HCT116 (cell line): ENCODE measurements around the gene AUTS2. TPM values are rescaled to one million over a fixed set of nuclear protein-coding genes. Genes with fewer than 3 reads are reported as not detected.

Experiments used
- ATAC-seq: fragments of 200-7000 bp; cut with Tn5 transposase; 2 replicates; pipeline ENCODE4 v1.9.1; 2020; ENCODE audit warnings: mild to moderate bottlenecking, moderate library complexity
- BruUV-seq: library from RNA; stranded (reverse); fragments of 400-500 nt; replicated peaks from 2 replicates; lab custom pipeline; 2021; lab: Mats Ljungman, UMichigan
- CTCF ChIA-PET: fragments of 300-600 bp; sonication (Branson Sonifier 250); formaldehyde crosslinking; loops from one replicate; lab custom pipeline; 2021; ENCODE audit warnings: antibody characterized with exemption; lab: Charles Lee
- POLR2A ChIA-PET: fragments of 300-600, 350-600 bp; sonication (Branson Sonifier 250); formaldehyde crosslinking; loops from one replicate; lab custom pipeline; 2021; ENCODE audit warnings: antibody characterized with exemption; lab: Charles Lee
- RAD21 ChIA-PET, 2 experiments: fragments of 300-600 bp; sonication (Branson Sonifier 250); formaldehyde crosslinking; loops; one replicate each; lab custom pipeline; 2023; ENCODE audit warnings: low total read pairs in 2 of 2; ENCODE audit not compliant: uncharacterized antibody in 2 of 2, unreplicated experiment in 2 of 2, low non-redundant PET in 1 of 2; lab: Charles Lee
- DNase-seq: peaks from one replicate; pipeline ENCODE4 v3.0.0-alpha.2; 2010; ENCODE audit warnings: low read depth, low spot score
- H2AFZ ChIP-seq: fragments of 200-600 bp; shearing (Covaris generic), sonication (generic); 2 replicates; pipeline ENCODE4 v1.6.1; 2017; ENCODE audit warnings: low read depth, mixed run types, mixed read lengths, antibody characterized with exemption, low read length; ENCODE audit not compliant: poor library complexity, severe bottlenecking
- H3K27ac ChIP-seq: 2 replicates; pipeline ENCODE4 v1.5.1; 2012; ENCODE audit warnings: low read depth, low read length
- H3K27me3 ChIP-seq: fragments of 200-600 bp; sonication (generic); 2 replicates; pipeline ENCODE4 v1.6.1; 2016; ENCODE audit warnings: mixed run types, low read length, mixed read lengths; ENCODE audit not compliant: insufficient read depth
- H3K36me3 ChIP-seq, 2 experiments: fragments of 200-500 bp in 1 of 2; fragments of 200-600 bp in 1 of 2; sonication (Bioruptor generic) in 1 of 2; sonication (generic) in 1 of 2; 2 replicates each; pipeline versions ENCODE4 v1.5.1 to v1.6.1; 2014 to 2016; ENCODE audit warnings: low read length in 2 of 2, inconsistent platforms in 1 of 2, mixed read lengths in 1 of 2, mixed run types in 1 of 2; ENCODE audit not compliant: insufficient read depth in 2 of 2, control insufficient read depth in 1 of 2
- H3K4me1 ChIP-seq, 2 experiments: fragments of 200-600 bp in 1 of 2; sonication (generic) in 1 of 2; 2 replicates each; pipeline versions ENCODE4 v1.5.1 to v1.6.1; 2012 to 2017; ENCODE audit warnings: low read length in 2 of 2, inconsistent platforms in 1 of 2, mild to moderate bottlenecking in 1 of 2, mixed read lengths in 1 of 2, mixed run types in 1 of 2, moderate library complexity in 1 of 2; ENCODE audit not compliant: insufficient read depth in 2 of 2, control insufficient read depth in 1 of 2
- H3K4me2 ChIP-seq: fragments of 200-600 bp; sonication (generic); 2 replicates; pipeline ENCODE4 v1.6.1; 2017; ENCODE audit warnings: mixed run types, low read length, mixed read lengths
- H3K4me3 ChIP-seq, 2 experiments: fragments of 200-600 bp in 1 of 2; sonication (generic) in 1 of 2; replicated peaks in 1 of 2; 2 replicates each; pipeline ENCODE4 v1.5.1; 2011 to 2016; ENCODE audit warnings: low read length in 2 of 2, control low read depth in 1 of 2, low read depth in 1 of 2, mild to moderate bottlenecking in 1 of 2, mixed read lengths in 1 of 2, mixed run types in 1 of 2
- H3K79me2 ChIP-seq: fragments of 200-600 bp; sonication (generic); 2 replicates; pipeline ENCODE4 v1.6.1; 2017; ENCODE audit warnings: mild to moderate bottlenecking, mixed run types, low read length, moderate library complexity, mixed read lengths; ENCODE audit not compliant: insufficient read depth
- H3K9ac ChIP-seq: fragments of 200-600 bp; sonication (generic); 2 replicates; pipeline ENCODE4 v1.6.1; 2016; ENCODE audit warnings: low read length, mixed read lengths
- H3K9me2 ChIP-seq: fragments of 200-600 bp; sonication (generic), shearing (Covaris generic); 2 replicates; pipeline ENCODE4 v1.6.1; 2017; ENCODE audit warnings: mixed run types, mild to moderate bottlenecking, moderate library complexity; ENCODE audit not compliant: insufficient read depth
- H3K9me3 ChIP-seq, 2 experiments: fragments of 200-500 bp in 1 of 2; fragments of 200-600 bp in 1 of 2; sonication (Bioruptor generic) in 1 of 2; sonication (generic) in 1 of 2; 2 replicates each; pipeline ENCODE4 v1.6.1; 2014 to 2017; ENCODE audit warnings: low read length in 2 of 2, mixed read lengths in 2 of 2, inconsistent platforms in 1 of 2, low read depth in 1 of 2, mild to moderate bottlenecking in 1 of 2, mixed run types in 1 of 2, moderate library complexity in 1 of 2; ENCODE audit not compliant: control insufficient read depth in 1 of 2, insufficient read depth in 1 of 2
- H4K20me1 ChIP-seq: fragments of 200-600 bp; sonication (generic), shearing (Covaris generic); 2 replicates; pipeline ENCODE4 v1.6.1; 2017; ENCODE audit warnings: mixed run types, mild to moderate bottlenecking, moderate library complexity; ENCODE audit not compliant: insufficient read depth
- CEBPB ChIP-seq: IDR thresholded peaks from 2 replicates; pipeline ENCODE4 v1.6.1; 2012; ENCODE audit warnings: low read depth
- ELF1 ChIP-seq: IDR thresholded peaks from 2 replicates; pipeline ENCODE4 v1.6.1; 2012; ENCODE audit warnings: low read depth, borderline replicate concordance
- EZH2 ChIP-seq: fragments of 200-600 bp; sonication (generic); IDR thresholded peaks from 2 replicates; pipeline ENCODE4 v1.6.1; 2017; ENCODE audit warnings: antibody characterized with exemption, mixed run types
- FOSL1 ChIP-seq: IDR thresholded peaks from 2 replicates; pipeline ENCODE4 v1.6.1; 2012; ENCODE audit warnings: low read depth
- POLR2A ChIP-seq: IDR thresholded peaks from 2 replicates; pipeline ENCODE4 v1.7.0; 2011; ENCODE audit warnings: borderline replicate concordance; ENCODE audit not compliant: insufficient read depth, insufficient read length; ENCODE audit errors: extremely low read depth
- POLR2AphosphoS5 ChIP-seq: IDR thresholded peaks from 2 replicates; pipeline ENCODE4 v1.6.1; 2011; ENCODE audit warnings: mild to moderate bottlenecking, low read depth, low read length, moderate library complexity
- RAD21 ChIP-seq: IDR thresholded peaks from 2 replicates; pipeline ENCODE4 v1.6.1; 2012; ENCODE audit warnings: low read depth, mild to moderate bottlenecking
- SP1 ChIP-seq: IDR thresholded peaks from 2 replicates; pipeline ENCODE4 v1.6.1; 2012; ENCODE audit warnings: low read depth
- TCF7L2 ChIP-seq: IDR thresholded peaks from 2 replicates; pipeline ENCODE4 v1.7.0; 2011; ENCODE audit warnings: borderline replicate concordance, inconsistent platforms; ENCODE audit not compliant: insufficient read depth, insufficient read length; ENCODE audit errors: extremely low read depth
- ZFX ChIP-seq: fragments of 450-650 bp; IDR thresholded peaks from 2 replicates; pipeline ENCODE4 v1.6.1; 2017
- ZNF274 ChIP-seq: fragments of 200-500 bp; sonication (Bioruptor generic); IDR thresholded peaks from 2 replicates; pipeline ENCODE4 v1.6.1; 2014; ENCODE audit warnings: mild to moderate bottlenecking, low read depth, low read length, inconsistent platforms
- intact Hi-C: fragments of 100-400 bp; cut with micrococcal nuclease; formaldehyde crosslinking; loops from 2 replicates; pipeline ENCODE4 v1.10.0; 2022
- total RNA-seq: library from RNA; stranded (reverse); gene quantifications from one replicate; pipeline ENCODE4 v1.2.1, GENCODE V29; 2021; ENCODE audit not compliant: unreplicated experiment
- TF ChIP-seq, protein P1 (sequence below): IDR thresholded peaks from 2 replicates; pipeline ENCODE4 v1.6.1; 2012
- TF ChIP-seq, protein P2 (sequence below): IDR thresholded peaks from 2 replicates; pipeline ENCODE4 v1.6.1; 2012; ENCODE audit warnings: low read depth
- TF ChIP-seq, protein P3 (sequence below): IDR thresholded peaks from 2 replicates; pipeline ENCODE4 v1.6.1; 2011; ENCODE audit warnings: mild to moderate bottlenecking, low read length, moderate library complexity; ENCODE audit not compliant: insufficient replicate concordance; ENCODE audit errors: extremely low read depth

AUTS2 gene
- total RNA-seq, 1 experiment from 2014 or later: 0.93 TPM

DNA sequence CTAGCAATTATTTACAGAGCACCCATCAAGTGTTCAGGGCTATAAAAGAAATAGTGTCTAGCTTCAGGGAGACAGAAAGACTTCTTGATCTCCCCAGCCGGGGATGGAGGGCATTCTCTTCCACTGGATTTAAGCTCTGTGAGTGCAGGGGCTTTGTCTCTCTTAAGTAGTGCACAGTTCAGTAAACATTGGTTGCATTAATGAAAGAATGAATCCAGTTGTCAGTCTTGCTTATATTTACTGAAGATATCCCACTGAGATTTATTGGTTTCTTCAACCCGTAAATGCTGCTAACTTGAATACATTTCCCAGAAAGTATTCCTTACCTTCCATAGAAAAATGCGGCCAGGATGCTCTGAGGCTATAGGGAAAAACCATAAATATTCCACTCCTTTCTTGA, 41.9 kb downstream of the AUTS2 start:
- ChIA-PET RAD21 (no interaction called here), POLR2A (no interaction called here), CTCF (no interaction called here)
- H3K4me2 ChIP-seq: no peak overlapping the region
- no peaks in the 10 kb centered on the region for H3K27me3 ChIP-seq
- H3K9me3 ChIP-seq: peaks cover 6 to 18% of the 10 kb centered on the region in 2 experiments; a peak in 2 of 4 replicates
- no peak overlapping the region for H3K9ac ChIP-seq
- no TSS peak for BruUV-seq
- no peak for ATAC-seq
- H3K9me2 ChIP-seq: no peaks in the 10 kb centered on the region
- H3K27ac ChIP-seq: no peak overlapping the region
- intact Hi-C loops: no loop called here
- H3K79me2 ChIP-seq: no peaks in the 10 kb centered on the region
- no peaks in the 10 kb centered on the region for H4K20me1 ChIP-seq
- TF ChIP-seq POLR2AphosphoS5 (no peak), EZH2 (no peak), FOSL1 (no peak), SP1 (no peak), CEBPB (no peak), TCF7L2 (no peak), ZFX (no peak), POLR2A (no peak), ELF1 (no peak)
- TF ChIP-seq, protein P1, sequence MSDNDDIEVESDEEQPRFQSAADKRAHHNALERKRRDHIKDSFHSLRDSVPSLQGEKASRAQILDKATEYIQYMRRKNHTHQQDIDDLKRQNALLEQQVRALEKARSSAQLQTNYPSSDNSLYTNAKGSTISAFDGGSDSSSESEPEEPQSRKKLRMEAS: no peak
- H3K36me3 ChIP-seq: no peaks in the 10 kb centered on the region
- H3K4me1 ChIP-seq: no peaks in the 10 kb centered on the region
- no peak overlapping the region for H2AFZ ChIP-seq
- H3K4me3 ChIP-seq: no peak overlapping the region
- DNase-seq: no peak

DNA sequence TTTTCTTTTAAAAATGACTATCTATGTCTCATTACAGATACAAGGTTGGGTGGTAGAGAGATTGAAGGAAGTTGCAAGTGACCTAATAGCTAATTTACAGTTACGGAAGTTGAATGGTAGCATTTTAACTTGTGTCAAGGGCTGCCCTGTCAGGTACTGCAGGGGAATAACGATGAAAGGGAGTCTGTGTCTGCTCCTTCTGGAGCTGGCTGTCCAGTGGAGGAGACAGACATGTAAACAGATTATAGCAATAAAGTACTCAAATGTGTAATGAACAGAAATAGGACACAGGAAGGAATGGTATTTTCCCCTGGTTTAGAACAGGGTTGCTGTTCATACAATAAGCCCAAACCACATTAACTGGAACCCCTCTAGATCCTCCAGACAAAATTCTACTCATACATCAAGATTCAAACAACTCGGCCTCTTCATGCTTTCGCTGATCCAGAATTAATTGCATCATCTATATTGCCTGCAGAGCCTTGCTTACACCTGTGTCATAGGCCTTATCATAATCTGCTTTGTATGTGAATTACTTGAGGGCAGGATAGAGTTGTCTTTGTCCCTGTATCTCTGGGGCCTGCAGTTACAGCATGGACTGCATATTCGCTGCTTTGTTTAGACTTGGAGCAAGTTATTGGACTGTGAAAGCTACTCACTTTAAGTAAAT, 42.8 kb downstream of the AUTS2 start:
- DNase-seq (no peak), ATAC-seq (no peak)
- Histone ChIP-seq H3K27me3 (no peaks in the 10 kb centered on the region), H3K4me1 (no peaks in the 10 kb centered on the region), H3K4me2 (no peak overlapping the region), H3K9ac (no peak overlapping the region), H3K9me3 (peaks cover 2 to 18% of the 10 kb centered on the region in 2 experiments; a peak in 2 of 4 replicates), H3K4me3 (no peak overlapping the region), H3K36me3 (no peaks in the 10 kb centered on the region), H3K27ac (no peak overlapping the region), H3K79me2 (no peaks in the 10 kb centered on the region), H4K20me1 (no peaks in the 10 kb centered on the region), H3K9me2 (no peaks in the 10 kb centered on the region), H2AFZ (no peak overlapping the region)
- intact Hi-C loops: no loop called here
- ChIA-PET POLR2A (no interaction called here), RAD21 (no interaction called here), CTCF (no interaction called here)
- BruUV-seq: no TSS peak
- TF ChIP-seq FOSL1: no peak
- TF ChIP-seq, protein P2, sequence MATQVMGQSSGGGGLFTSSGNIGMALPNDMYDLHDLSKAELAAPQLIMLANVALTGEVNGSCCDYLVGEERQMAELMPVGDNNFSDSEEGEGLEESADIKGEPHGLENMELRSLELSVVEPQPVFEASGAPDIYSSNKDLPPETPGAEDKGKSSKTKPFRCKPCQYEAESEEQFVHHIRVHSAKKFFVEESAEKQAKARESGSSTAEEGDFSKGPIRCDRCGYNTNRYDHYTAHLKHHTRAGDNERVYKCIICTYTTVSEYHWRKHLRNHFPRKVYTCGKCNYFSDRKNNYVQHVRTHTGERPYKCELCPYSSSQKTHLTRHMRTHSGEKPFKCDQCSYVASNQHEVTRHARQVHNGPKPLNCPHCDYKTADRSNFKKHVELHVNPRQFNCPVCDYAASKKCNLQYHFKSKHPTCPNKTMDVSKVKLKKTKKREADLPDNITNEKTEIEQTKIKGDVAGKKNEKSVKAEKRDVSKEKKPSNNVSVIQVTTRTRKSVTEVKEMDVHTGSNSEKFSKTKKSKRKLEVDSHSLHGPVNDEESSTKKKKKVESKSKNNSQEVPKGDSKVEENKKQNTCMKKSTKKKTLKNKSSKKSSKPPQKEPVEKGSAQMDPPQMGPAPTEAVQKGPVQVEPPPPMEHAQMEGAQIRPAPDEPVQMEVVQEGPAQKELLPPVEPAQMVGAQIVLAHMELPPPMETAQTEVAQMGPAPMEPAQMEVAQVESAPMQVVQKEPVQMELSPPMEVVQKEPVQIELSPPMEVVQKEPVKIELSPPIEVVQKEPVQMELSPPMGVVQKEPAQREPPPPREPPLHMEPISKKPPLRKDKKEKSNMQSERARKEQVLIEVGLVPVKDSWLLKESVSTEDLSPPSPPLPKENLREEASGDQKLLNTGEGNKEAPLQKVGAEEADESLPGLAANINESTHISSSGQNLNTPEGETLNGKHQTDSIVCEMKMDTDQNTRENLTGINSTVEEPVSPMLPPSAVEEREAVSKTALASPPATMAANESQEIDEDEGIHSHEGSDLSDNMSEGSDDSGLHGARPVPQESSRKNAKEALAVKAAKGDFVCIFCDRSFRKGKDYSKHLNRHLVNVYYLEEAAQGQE: no peak
- TF ChIP-seq, protein P1: no peak
- TF ChIP-seq RAD21: no peak
- no peak for TF ChIP-seq CEBPB
- TF ChIP-seq ZNF274: no peak
- TF ChIP-seq POLR2A: no peak
- TF ChIP-seq SP1: no peak
- TF ChIP-seq, protein P3, sequence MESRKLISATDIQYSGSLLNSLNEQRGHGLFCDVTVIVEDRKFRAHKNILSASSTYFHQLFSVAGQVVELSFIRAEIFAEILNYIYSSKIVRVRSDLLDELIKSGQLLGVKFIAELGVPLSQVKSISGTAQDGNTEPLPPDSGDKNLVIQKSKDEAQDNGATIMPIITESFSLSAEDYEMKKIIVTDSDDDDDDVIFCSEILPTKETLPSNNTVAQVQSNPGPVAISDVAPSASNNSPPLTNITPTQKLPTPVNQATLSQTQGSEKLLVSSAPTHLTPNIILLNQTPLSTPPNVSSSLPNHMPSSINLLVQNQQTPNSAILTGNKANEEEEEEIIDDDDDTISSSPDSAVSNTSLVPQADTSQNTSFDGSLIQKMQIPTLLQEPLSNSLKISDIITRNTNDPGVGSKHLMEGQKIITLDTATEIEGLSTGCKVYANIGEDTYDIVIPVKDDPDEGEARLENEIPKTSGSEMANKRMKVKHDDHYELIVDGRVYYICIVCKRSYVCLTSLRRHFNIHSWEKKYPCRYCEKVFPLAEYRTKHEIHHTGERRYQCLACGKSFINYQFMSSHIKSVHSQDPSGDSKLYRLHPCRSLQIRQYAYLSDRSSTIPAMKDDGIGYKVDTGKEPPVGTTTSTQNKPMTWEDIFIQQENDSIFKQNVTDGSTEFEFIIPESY: no peak
- no peak for TF ChIP-seq POLR2AphosphoS5
